GM21528 (cell line): ENCODE data around the gene HTT.

Experiments
- ATAC-seq: cut with Tn5 transposase; IDR thresholded peaks from one replicate; pipeline ENCODE4 v1.9.1; 2021; ENCODE audit warnings: mild to moderate bottlenecking, moderate library complexity; ENCODE audit not compliant: unreplicated experiment, low FRiP score

HTT gene

GRCh38 chr4:3229964-3230363 is 155.5 kb downstream of the HTT start:
- ATAC-seq = no peak

GRCh38 chr4:3231471-3231870 is 157.0 kb downstream of the HTT start:
- no peak for ATAC-seq

GRCh38 chr4:3232001-3232400 is 157.5 kb downstream of the HTT start:
- no peak for ATAC-seq

- ATAC-seq = no peak
These were observed 158.4 kb downstream of the HTT start for GRCh38 chr4:3232871-3233271.

- no peak for ATAC-seq
These were observed 159.1 kb downstream of the HTT start for GRCh38 chr4:3233391-3234071.

GRCh38 chr4:3234171-3235029 is 159.9 kb downstream of the HTT start:
- no peak for ATAC-seq

GRCh38 chr4:3235030-3235345 is 160.5 kb downstream of the HTT start:
- no peak for ATAC-seq

- no peak for ATAC-seq
These were observed 161.1 kb downstream of the HTT start for GRCh38 chr4:3235581-3235980.

GRCh38 chr4:3236326-3236878 is 161.9 kb downstream of the HTT start:
- ATAC-seq = no peak

- no peak for ATAC-seq
These were observed 162.8 kb downstream of the HTT start for GRCh38 chr4:3237266-3237665.

GRCh38 chr4:3237712-3238560 is 163.5 kb downstream of the HTT start:
- no peak for ATAC-seq

- no peak for ATAC-seq
These were observed 164.2 kb downstream of the HTT start for GRCh38 chr4:3238721-3239120.

- ATAC-seq = no peak
These were observed 164.8 kb downstream of the HTT start for GRCh38 chr4:3239303-3239702.

GRCh38 chr4:3239998-3240920 is 165.8 kb downstream of the HTT start:
- ATAC-seq = no peak

GRCh38 chr4:3240936-3241522 is 166.5 kb downstream of the HTT start:
- no peak for ATAC-seq

- no peak for ATAC-seq
These were observed 167.5 kb downstream of the HTT start for GRCh38 chr4:3241898-3242524.

- ATAC-seq = no peak
These were observed 168.8 kb downstream of the HTT start for GRCh38 chr4:3243136-3243780.

GRCh38 chr4:3244002-3244401 is 169.5 kb downstream of the HTT start:
- ATAC-seq = no peak

- ATAC-seq = no peak
These were observed 170.3 kb downstream of the HTT start for GRCh38 chr4:3244747-3245146.
